Trophoblast cell (in vitro differentiated cells and primary cell): ENCODE measurements around the gene FGFR2.

Experiments used
- DNase-seq, 2 donors: peaks; one replicate each; pipeline ENCODE4 v3.0.0-alpha.2; 2016
- H2AFZ ChIP-seq: 2 replicates; pipeline ENCODE4 v1.6.1; 2013; ENCODE audit warnings: low read length, moderate library complexity, mild to moderate bottlenecking; ENCODE audit not compliant: insufficient read depth, poor library complexity
- H2AK5ac ChIP-seq: 2 replicates; pipeline ENCODE4 v1.6.1; 2013; ENCODE audit warnings: mild to moderate bottlenecking, low read length
- H2BK120ac ChIP-seq: 2 replicates; pipeline ENCODE4 v1.6.1; 2013; ENCODE audit warnings: low read length, mild to moderate bottlenecking, moderate library complexity; ENCODE audit not compliant: insufficient read depth, poor library complexity
- H2BK12ac ChIP-seq: 2 replicates; pipeline ENCODE4 v1.6.1; 2013; ENCODE audit warnings: mild to moderate bottlenecking, low read length, moderate library complexity
- H2BK5ac ChIP-seq: 2 replicates; pipeline ENCODE4 v1.6.1; 2013; ENCODE audit warnings: low read length, low read depth, moderate library complexity, mild to moderate bottlenecking; ENCODE audit not compliant: poor library complexity
- H3K14ac ChIP-seq: 2 replicates; pipeline ENCODE4 v1.6.1; 2013; ENCODE audit warnings: mild to moderate bottlenecking, low read length
- H3K18ac ChIP-seq: 2 replicates; pipeline ENCODE4 v1.6.1; 2013; ENCODE audit warnings: mild to moderate bottlenecking, low read length
- H3K23ac ChIP-seq: 2 replicates; pipeline ENCODE4 v1.6.1; 2013; ENCODE audit warnings: low read length
- H3K27ac ChIP-seq: 2 replicates; pipeline ENCODE4 v1.5.1; 2013; ENCODE audit warnings: low read depth, mild to moderate bottlenecking, inconsistent platforms, low read length, moderate library complexity
- H3K27me3 ChIP-seq: 2 replicates; pipeline ENCODE4 v1.6.1; 2013; ENCODE audit warnings: inconsistent platforms, mild to moderate bottlenecking, low read length, moderate library complexity; ENCODE audit not compliant: insufficient read depth
- H3K36me3 ChIP-seq, 2 experiments: 1 replicate in 1 of 2; 2 replicates in 1 of 2; pipeline ENCODE4 v1.6.1; 2013; ENCODE audit warnings: low read length in 2 of 2, mild to moderate bottlenecking in 2 of 2, moderate library complexity in 1 of 2; ENCODE audit not compliant: insufficient read depth in 2 of 2, control insufficient read depth in 1 of 2
- H3K4ac ChIP-seq: 2 replicates; pipeline ENCODE4 v1.6.1; 2013; ENCODE audit warnings: low read depth, mild to moderate bottlenecking, low read length, moderate library complexity
- H3K4me1 ChIP-seq, 2 experiments: 1 replicate in 1 of 2; 2 replicates in 1 of 2; pipeline ENCODE4 v1.6.1; 2013; ENCODE audit warnings: low read length in 2 of 2, mild to moderate bottlenecking in 2 of 2, moderate library complexity in 1 of 2; ENCODE audit not compliant: insufficient read depth in 2 of 2, control insufficient read depth in 1 of 2
- H3K4me2 ChIP-seq: 2 replicates; pipeline ENCODE4 v1.6.1; 2013; ENCODE audit warnings: inconsistent platforms, mild to moderate bottlenecking, low read length, moderate library complexity
- H3K4me3 ChIP-seq: 2 replicates; pipeline ENCODE4 v1.5.1; 2013; ENCODE audit warnings: mild to moderate bottlenecking, low read depth, low read length, inconsistent platforms
- H3K79me1 ChIP-seq: one replicate; pipeline ENCODE4 v1.6.1; 2013; ENCODE audit warnings: low read length
- H3K79me2 ChIP-seq: 2 replicates; pipeline ENCODE4 v1.6.1; 2013; ENCODE audit warnings: low read length, mild to moderate bottlenecking; ENCODE audit not compliant: control insufficient read depth, insufficient read depth, poor library complexity
- H3K9ac ChIP-seq: 2 replicates; pipeline ENCODE4 v1.6.1; 2013; ENCODE audit warnings: mild to moderate bottlenecking, low read length
- H3K9me3 ChIP-seq: 2 replicates; pipeline ENCODE4 v1.6.1; 2013; ENCODE audit warnings: low read depth, mild to moderate bottlenecking, control low read depth, inconsistent platforms, low read length; ENCODE audit not compliant: insufficient read depth
- H4K12ac ChIP-seq: 2 replicates; pipeline ENCODE4 v1.6.1; 2013; ENCODE audit warnings: low read depth, mild to moderate bottlenecking, low read length, moderate library complexity
- H4K8ac ChIP-seq: 2 replicates; pipeline ENCODE4 v1.6.1; 2013; ENCODE audit warnings: low read depth, mild to moderate bottlenecking, low read length, moderate library complexity
- H4K91ac ChIP-seq: one replicate; pipeline ENCODE4 v1.6.1; 2013; ENCODE audit warnings: low read depth, mild to moderate bottlenecking, low read length, moderate library complexity
- WGBS: extraction: QIAGEN DNeasy Blood & Tissue Kit; methylation state at CpG from one replicate; pipeline ENCODE4 v1.1.7; 2013; ENCODE audit warnings: missing lambda C conversion rate; ENCODE audit not compliant: insufficient read length, insufficient coverage; ENCODE audit errors: extremely low coverage; 5-methylcytosine and 5-hydroxymethylcytosine counted together

Gene FGFR2

DNA sequence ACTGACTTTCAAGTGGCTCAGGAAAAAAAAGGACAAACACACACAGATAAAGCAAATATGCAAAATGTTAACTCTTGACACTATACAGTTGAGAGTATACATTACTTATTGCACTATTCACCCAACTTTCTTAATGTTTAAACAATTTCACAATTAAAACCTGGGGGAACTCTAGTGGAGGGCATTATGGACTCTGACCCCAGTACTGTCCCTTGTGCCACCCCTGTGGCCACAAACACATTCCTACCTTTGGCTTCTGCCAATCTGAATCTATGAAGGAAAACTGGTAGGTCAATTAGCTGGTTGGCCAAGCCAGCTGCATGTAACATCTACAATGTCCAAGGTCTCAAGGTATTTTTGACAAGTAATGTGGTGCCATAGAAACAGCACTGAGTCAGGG lies 7.5 kb upstream of the FGFR2 start:
- H3K14ac ChIP-seq = no peak overlapping the region
- no peaks in the 10 kb centered on the region for H3K79me1 ChIP-seq
- peaks cover 2% of the 10 kb centered on the region for H3K9me3 ChIP-seq
- H3K4me2 ChIP-seq = no peak overlapping the region
- H3K18ac ChIP-seq = no peak overlapping the region
- H3K23ac ChIP-seq = no peak overlapping the region
- H4K8ac ChIP-seq = no peak overlapping the region
- H3K4me3 ChIP-seq = no peak overlapping the region
- no peaks in the 10 kb centered on the region for H3K79me2 ChIP-seq
- peaks cover 0 to 6% of the 10 kb centered on the region in 2 experiments for H3K4me1 ChIP-seq
- H3K4ac ChIP-seq = no peak overlapping the region
- no peak overlapping the region for H3K9ac ChIP-seq
- H4K12ac ChIP-seq = no peak overlapping the region
- no peak overlapping the region for H4K91ac ChIP-seq
- no peak overlapping the region for H2BK5ac ChIP-seq
- no peak for DNase-seq
- H2AK5ac ChIP-seq = no peak overlapping the region
- H2BK12ac ChIP-seq = no peak overlapping the region
- no peak overlapping the region for H2AFZ ChIP-seq
- no peak overlapping the region for H3K27ac ChIP-seq
- no peaks in the 10 kb centered on the region for H3K27me3 ChIP-seq
- no peak overlapping the region for H2BK120ac ChIP-seq
- no peaks in the 10 kb centered on the region for H3K36me3 ChIP-seq

DNA sequence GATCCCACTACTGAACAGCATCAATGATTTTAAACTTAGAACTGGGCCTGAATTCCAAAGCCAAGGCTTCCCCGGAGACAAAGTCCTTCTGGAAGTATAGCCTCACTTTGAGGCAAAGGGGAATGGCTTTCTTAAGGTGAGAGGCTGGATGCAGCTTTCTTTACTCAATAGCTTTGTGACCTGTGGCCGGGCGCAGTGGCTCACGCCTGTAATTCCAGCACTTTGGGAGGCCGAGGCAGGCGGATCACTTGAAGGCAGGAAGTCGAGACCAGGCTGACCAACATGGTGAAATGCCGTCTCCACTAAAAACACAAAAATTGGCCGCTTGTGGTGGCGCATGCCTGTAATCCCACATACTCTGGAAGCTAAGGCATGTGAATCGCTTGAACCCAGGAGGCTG lies 3.2 kb upstream of the FGFR2 start:
- Histone ChIP-seq H4K12ac (no peak overlapping the region), H2BK12ac (no peak overlapping the region), H3K4me1 (peaks cover 0 to 2% of the 10 kb centered on the region in 2 experiments), H4K8ac (no peak overlapping the region), H3K36me3 (no peaks in the 10 kb centered on the region), H2BK5ac (no peak overlapping the region), H2AFZ (no peak overlapping the region), H3K79me2 (peaks cover 12% of the 10 kb centered on the region), H3K79me1 (peaks cover 14% of the 10 kb centered on the region), H3K23ac (no peak overlapping the region), H3K4ac (no peak overlapping the region), H2BK120ac (no peak overlapping the region), H3K4me3 (no peak overlapping the region), H3K18ac (no peak overlapping the region), H4K91ac (no peak overlapping the region), H3K9me3 (no peaks in the 10 kb centered on the region), H3K4me2 (no peak overlapping the region), H2AK5ac (no peak overlapping the region), H3K9ac (no peak overlapping the region), H3K27ac (no peak overlapping the region), H3K27me3 (no peaks in the 10 kb centered on the region), H3K14ac (no peak overlapping the region)
- no peak for DNase-seq
- whole genome bisulfite sequencing = no CpG with 5 or more reads among the region's 11 CpGs

DNA sequence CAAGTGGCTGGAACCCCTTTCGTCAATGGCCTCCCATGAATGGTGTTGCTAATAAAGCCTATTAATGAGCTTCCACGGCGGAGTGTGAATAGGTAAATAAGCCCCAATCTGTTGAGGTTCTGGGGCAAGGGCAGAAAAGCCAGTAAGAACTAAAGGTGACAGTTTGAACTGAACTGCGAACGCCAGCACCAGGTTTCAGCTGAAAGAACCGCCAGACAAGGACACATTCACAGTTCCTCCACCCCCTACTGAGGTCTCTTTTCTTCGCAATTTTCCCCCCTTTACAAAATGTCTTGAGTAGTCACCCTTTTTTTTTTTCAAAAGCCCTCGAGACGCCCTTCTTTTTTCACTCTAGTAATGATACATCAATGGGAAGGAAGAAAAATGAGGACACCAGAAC lies 2.4 kb upstream of the FGFR2 start:
- H3K18ac ChIP-seq = no peak overlapping the region
- no peak overlapping the region for H2AFZ ChIP-seq
- peaks cover 17% of the 10 kb centered on the region for H3K79me1 ChIP-seq
- H3K27me3 ChIP-seq = no peaks in the 10 kb centered on the region
- H4K8ac ChIP-seq = no peak overlapping the region
- no peaks in the 10 kb centered on the region for H3K9me3 ChIP-seq
- no peak overlapping the region for H2BK5ac ChIP-seq
- H2AK5ac ChIP-seq = no peak overlapping the region
- no peak overlapping the region for H3K27ac ChIP-seq
- no peak overlapping the region for H3K4me3 ChIP-seq
- no CpG with 5 or more reads among the region's 9 CpGs for WGBS
- H3K79me2 ChIP-seq = peaks cover 17% of the 10 kb centered on the region
- peaks cover 8 to 10% of the 10 kb centered on the region in 2 experiments for H3K4me1 ChIP-seq
- H2BK120ac ChIP-seq = no peak overlapping the region
- DNase-seq = no peak
- H3K4me2 ChIP-seq = no peak overlapping the region
- no peak overlapping the region for H4K91ac ChIP-seq
- H3K36me3 ChIP-seq = no peaks in the 10 kb centered on the region
- H3K9ac ChIP-seq = no peak overlapping the region
- H4K12ac ChIP-seq = no peak overlapping the region
- H3K4ac ChIP-seq = no peak overlapping the region
- no peak overlapping the region for H2BK12ac ChIP-seq
- no peak overlapping the region for H3K23ac ChIP-seq
- no peak overlapping the region for H3K14ac ChIP-seq

DNA sequence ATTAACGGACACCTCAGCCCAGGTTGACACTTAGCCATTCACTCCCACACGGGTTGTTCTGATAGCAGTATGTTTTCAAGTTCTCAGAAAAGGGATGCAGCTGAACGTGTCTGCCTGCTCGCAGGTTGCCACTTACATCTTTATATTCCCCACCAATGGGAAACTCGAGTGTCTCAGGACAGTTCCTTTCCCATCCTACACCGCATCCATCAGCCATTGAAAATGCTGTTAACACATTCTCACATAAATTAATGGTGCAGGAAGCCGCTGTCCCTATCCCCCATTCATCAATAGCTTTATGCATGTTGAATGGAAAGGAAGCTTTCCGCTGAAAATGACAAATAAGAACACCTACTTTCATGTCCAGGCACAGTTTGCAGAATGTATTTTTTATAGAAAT lies 1.7 kb upstream of the FGFR2 start:
- no peak overlapping the region for H4K91ac ChIP-seq
- H4K12ac ChIP-seq = no peak overlapping the region

More for the DNA sequence above, 1.7 kb upstream of the FGFR2 start:
- DNase-seq = no peak
- no peak overlapping the region for H3K9ac ChIP-seq
- H3K79me2 ChIP-seq = peaks cover 17% of the 10 kb centered on the region
- H2BK120ac ChIP-seq = no peak overlapping the region
- no CpG with 5 or more reads among the region's 8 CpGs for WGBS
- no peaks in the 10 kb centered on the region for H3K36me3 ChIP-seq
- H2BK5ac ChIP-seq = no peak overlapping the region
- no peaks in the 10 kb centered on the region for H3K9me3 ChIP-seq
- no peak overlapping the region for H3K18ac ChIP-seq
- H3K4me1 ChIP-seq = peaks cover 9 to 12% of the 10 kb centered on the region in 2 experiments
- H3K4me2 ChIP-seq = no peak overlapping the region
- no peak overlapping the region for H4K8ac ChIP-seq
- H3K4ac ChIP-seq = no peak overlapping the region
- no peak overlapping the region for H3K4me3 ChIP-seq
- H2BK12ac ChIP-seq = no peak overlapping the region
- no peak overlapping the region for H3K14ac ChIP-seq
- H2AK5ac ChIP-seq = no peak overlapping the region
- no peaks in the 10 kb centered on the region for H3K27me3 ChIP-seq
- peaks cover 18% of the 10 kb centered on the region for H3K79me1 ChIP-seq
- no peak overlapping the region for H2AFZ ChIP-seq
- H3K27ac ChIP-seq = no peak overlapping the region
- no peak overlapping the region for H3K23ac ChIP-seq
